H1 (cell line): ENCODE measurements around the gene FIG4. TPM values are rescaled to one million over a fixed set of nuclear protein-coding genes. Genes with fewer than 3 reads are reported as not detected.

Experiments used
- CTCF ChIA-PET: fragments of 300-600 bp; sonication (Branson Sonifier 250); formaldehyde crosslinking; loops from one replicate; lab custom pipeline; 2021; ENCODE audit not compliant: partially characterized antibody; lab: Charles Lee
- POLR2A ChIA-PET: fragments of 300-600 bp; sonication (Branson Sonifier 250); formaldehyde crosslinking; loops from one replicate; lab custom pipeline; 2021; ENCODE audit warnings: inconsistent platforms; ENCODE audit not compliant: partially characterized antibody; lab: Charles Lee
- DNase-seq, 2 experiments: peaks; one replicate each; pipeline versions ENCODE4 v3.0.0 to v3.0.0-alpha.2; 2010 to 2022; ENCODE audit warnings: low spot score in 2 of 2, low read depth in 1 of 2, mixed read lengths in 1 of 2
- FAIRE-seq: peaks from 2 replicates; lab custom pipeline; 2011; peaks lifted over from hg19 to GRCh38; lab: Jason Lieb, UNC
- H2AFZ ChIP-seq: 2 replicates; pipeline ENCODE4 v1.8.1; 2012; ENCODE audit warnings: low read length, inconsistent platforms
- H2AK5ac ChIP-seq: 2 replicates; pipeline ENCODE4 v1.6.1; 2013; ENCODE audit warnings: low read depth, low read length
- H2BK120ac ChIP-seq: replicated peaks from 2 replicates; pipeline ENCODE3; 2013; ENCODE audit warnings: low read depth, low read length, inconsistent platforms
- H2BK12ac ChIP-seq: 2 replicates; pipeline ENCODE4 v1.6.1; 2013; ENCODE audit warnings: low read depth, low read length
- H2BK15ac ChIP-seq: 2 replicates; pipeline ENCODE4 v1.6.1; 2013; ENCODE audit warnings: low read length
- H2BK20ac ChIP-seq: 2 replicates; pipeline ENCODE4 v1.6.1; 2013; ENCODE audit warnings: low read length
- H2BK5ac ChIP-seq: 2 replicates; pipeline ENCODE4 v1.6.1; 2013; ENCODE audit warnings: low read depth, low read length
- H3K14ac ChIP-seq: 2 replicates; pipeline ENCODE4 v1.6.1; 2013; ENCODE audit warnings: inconsistent platforms; ENCODE audit not compliant: insufficient read length
- H3K18ac ChIP-seq: 2 replicates; pipeline ENCODE4 v1.6.1; 2013; ENCODE audit warnings: low read length; ENCODE audit errors: extremely low read depth
- H3K23ac ChIP-seq: 2 replicates; pipeline ENCODE4 v1.6.1; 2013; ENCODE audit warnings: inconsistent platforms; ENCODE audit not compliant: insufficient read length
- H3K23me2 ChIP-seq: 2 replicates; pipeline ENCODE4 v1.6.1; 2013; ENCODE audit warnings: low read depth, low read length
- H3K27ac ChIP-seq: 2 replicates; pipeline ENCODE4 v1.6.1; 2011; ENCODE audit warnings: low read depth, low read length, inconsistent platforms
- H3K27me3 ChIP-seq, 4 experiments: replicated peaks in 1 of 4; 1 replicate in 1 of 4; 2 replicates in 3 of 4; pipeline versions ENCODE4 v1.6.1 to v1.8.1; 2011 to 2013; ENCODE audit warnings: low read length in 3 of 4, mild to moderate bottlenecking in 3 of 4, inconsistent platforms in 2 of 4, mixed read lengths in 2 of 4, moderate library complexity in 1 of 4; ENCODE audit not compliant: control insufficient read depth in 3 of 4, insufficient read depth in 3 of 4; ENCODE audit errors: extremely low read depth in 1 of 4
- H3K36me3 ChIP-seq, 4 experiments: 2 replicates each; pipeline versions ENCODE4 v1.6.1 to v1.8.1; 2011 to 2013; ENCODE audit warnings: mild to moderate bottlenecking in 4 of 4, low read length in 3 of 4, moderate library complexity in 2 of 4, control low read depth in 1 of 4, inconsistent platforms in 1 of 4; ENCODE audit not compliant: insufficient read depth in 4 of 4, control insufficient read depth in 2 of 4
- H3K4ac ChIP-seq: replicated peaks from 2 replicates; pipeline ENCODE3; 2013; ENCODE audit warnings: low read length, low read depth, mixed read lengths, inconsistent platforms; ENCODE audit not compliant: insufficient read length
- H3K4me1 ChIP-seq, 4 experiments: replicated peaks in 1 of 4; 1 replicate in 1 of 4; 2 replicates in 3 of 4; pipeline versions ENCODE4 v1.6.1 to v1.8.1; 2011 to 2013; ENCODE audit warnings: low read length in 3 of 4, inconsistent platforms in 2 of 4, mixed read lengths in 1 of 4; ENCODE audit not compliant: insufficient read depth in 4 of 4, control insufficient read depth in 3 of 4
- H3K4me2 ChIP-seq, 2 experiments: 2 replicates each; pipeline versions ENCODE4 v1.6.1 to v1.8.1; 2011 to 2013; ENCODE audit warnings: low read depth in 2 of 2, low read length in 2 of 2, control low read depth in 1 of 2, inconsistent platforms in 1 of 2, mild to moderate bottlenecking in 1 of 2; ENCODE audit not compliant: insufficient read depth in 1 of 2
- H3K4me3 ChIP-seq, 4 experiments: fragments of 200-600, 300-600 bp in 1 of 4; sonication (generic), shearing (Covaris generic), sonication (Bioruptor Twin) in 1 of 4; 2 replicates each; pipeline versions ENCODE4 v1.5.1 to v1.8.1; 2011 to 2016; ENCODE audit warnings: low read length in 4 of 4, low read depth in 3 of 4, control low read depth in 2 of 4, inconsistent platforms in 2 of 4, mild to moderate bottlenecking in 2 of 4, mixed read lengths in 1 of 4, moderate library complexity in 1 of 4; ENCODE audit not compliant: insufficient read depth in 2 of 4; ENCODE audit errors: extremely low read depth in 1 of 4
- H3K56ac ChIP-seq: replicated peaks from 2 replicates; pipeline ENCODE3; 2013; ENCODE audit warnings: low read depth, mild to moderate bottlenecking, mixed read lengths, low read length, inconsistent platforms; ENCODE audit not compliant: insufficient read length
- H3K79me1 ChIP-seq: 2 replicates; pipeline ENCODE4 v1.6.1; 2013; ENCODE audit warnings: low read depth, low read length, control low read depth
- H3K79me2 ChIP-seq, 2 experiments: 2 replicates each; pipeline versions ENCODE4 v1.6.1 to v1.8.1; 2012 to 2013; ENCODE audit warnings: low read length in 2 of 2, mild to moderate bottlenecking in 2 of 2, inconsistent platforms in 1 of 2; ENCODE audit not compliant: insufficient read depth in 2 of 2, control insufficient read depth in 1 of 2
- H3K9ac ChIP-seq, 4 experiments: replicated peaks in 1 of 4; 1 replicate in 1 of 4; 2 replicates in 3 of 4; pipeline versions ENCODE4 v1.6.1 to v1.8.1; 2011 to 2013; ENCODE audit warnings: low read depth in 3 of 4, low read length in 3 of 4, control low read depth in 2 of 4, mild to moderate bottlenecking in 2 of 4, moderate library complexity in 2 of 4, inconsistent platforms in 1 of 4; ENCODE audit errors: extremely low read depth in 1 of 4
- H3K9me3 ChIP-seq, 2 experiments: 2 replicates each; pipeline versions ENCODE4 v1.6.1 to v1.8.1; 2012 to 2013; ENCODE audit warnings: mild to moderate bottlenecking in 2 of 2, moderate library complexity in 2 of 2, control low read depth in 1 of 2, inconsistent platforms in 1 of 2, low read depth in 1 of 2, low read length in 1 of 2, mixed read lengths in 1 of 2; ENCODE audit not compliant: insufficient read depth in 2 of 2
- H4K20me1 ChIP-seq, 2 experiments: replicated peaks in 1 of 2; 2 replicates each; pipeline versions ENCODE3 to v1.8.1; 2011 to 2013; ENCODE audit warnings: inconsistent platforms in 2 of 2, low read length in 2 of 2, mild to moderate bottlenecking in 1 of 2; ENCODE audit not compliant: insufficient read depth in 2 of 2, control insufficient read depth in 1 of 2
- H4K5ac ChIP-seq: 2 replicates; pipeline ENCODE4 v1.6.1; 2013; ENCODE audit warnings: low read length, low read depth, mixed read lengths, inconsistent platforms; ENCODE audit not compliant: insufficient read length
- H4K8ac ChIP-seq: 2 replicates; pipeline ENCODE4 v1.8.0; 2013; ENCODE audit warnings: mild to moderate bottlenecking, moderate library complexity, low read length, inconsistent platforms; ENCODE audit not compliant: insufficient read depth; ENCODE audit errors: extremely low read depth
- H4K91ac ChIP-seq: replicated peaks from 2 replicates; pipeline ENCODE3; 2013; ENCODE audit warnings: low read length, mixed read lengths, inconsistent platforms; ENCODE audit not compliant: insufficient read length
- RAD21 ChIP-seq, 2 experiments: IDR thresholded peaks in 1 of 2; conservative IDR thresholded peaks in 1 of 2; 2 replicates each; pipeline ENCODE4 v1.6.1; 2011; ENCODE audit warnings: low read depth in 2 of 2, low read length in 2 of 2, improper control_type of control experiment in 1 of 2, inconsistent platforms in 1 of 2, mild to moderate bottlenecking in 1 of 2, moderate library complexity in 1 of 2
- RBBP5 ChIP-seq: IDR thresholded peaks from 2 replicates; pipeline ENCODE4 v1.7.1; 2012; ENCODE audit warnings: low read depth, mild to moderate bottlenecking, inconsistent platforms, low read length, moderate library complexity, borderline replicate concordance
- WGBS, 2 experiments: shearing (Covaris generic) in 1 of 2; methylation state at CpG; one replicate each; pipeline versions ENCODE4 v1.1.6 to v1.1.7; 2013 to 2015; ENCODE audit warnings: low lambda C conversion rate in 2 of 2, mixed read lengths in 2 of 2, inconsistent platforms in 1 of 2, low coverage in 1 of 2, missing lambda C conversion rate in 1 of 2; ENCODE audit not compliant: insufficient replicate concordance in 2 of 2, insufficient coverage in 1 of 2, insufficient read length in 1 of 2; ENCODE audit errors: extremely low coverage in 1 of 2, missing lambda C conversion rate in 1 of 2; 5-methylcytosine and 5-hydroxymethylcytosine counted together
- polyA plus RNA-seq, 7 experiments: library from polyadenylated mRNA; depleted of rRNA in 3 of 7; stranded (reverse) in 5 of 7; unstranded in 2 of 7; fragments of >200 nt in 5 of 7; fragments of 200-250 nt in 2 of 7; gene quantifications; 1 replicate in 5 of 7; 2 replicates in 1 of 7; 4 replicates in 1 of 7; pipeline versions ENCODE4 v1.2.1 to v1.2.3, GENCODE V29; 2011 to 2013; ENCODE audit warnings: missing spikeins in 2 of 7, mixed read lengths in 2 of 7
- total RNA-seq: library from RNA; stranded (reverse); fragmentation: NEBNext Ultra II Directional; extraction: Animal tissue kit (Norgen Biotek cat#: 25700); gene quantifications from 2 replicates; pipeline ENCODE4 v1.2.1, GENCODE V29; 2021
- TF ChIP-seq, protein P1 (sequence below), 3 experiments: IDR thresholded peaks; 1 replicate in 2 of 3; 2 replicates in 1 of 3; pipeline versions ENCODE4 v1.5.1 to v1.6.1; 2011; ENCODE audit warnings: low read length in 3 of 3, mild to moderate bottlenecking in 3 of 3, inconsistent platforms in 2 of 3, low read depth in 1 of 3, moderate library complexity in 1 of 3; ENCODE audit not compliant: insufficient read depth in 1 of 3; ENCODE audit errors: control extremely low read depth in 1 of 3

The FIG4 gene
- total and polyA plus RNA-seq, 2 of the 8 experiments (the other 6 are each of a cell fraction or from before 2014, with no cell fraction given), result 11.8 to 21.9 TPM

- POLR2A ChIA-PET, result interaction anchor here (1.0 kb wide), 1 partner anchor 78 kb away, joined by 3 read pairs; no protein-coding TSS in a partner anchor
- H3K27me3 ChIP-seq, result no peaks in the 10 kb centered on the region
Measured at GRCh38 chr6:109865968-109866367, 174.9 kb downstream of the FIG4 start.

More at GRCh38 chr6:109865968-109866367, 174.9 kb downstream of the FIG4 start:
- H4K20me1 ChIP-seq, result no peaks in the 10 kb centered on the region
- WGBS, 2 experiments, result 73% methylated on average over 4 of the region's 4 CpGs; no CpG with 5 or more reads in 1 of the 2 experiments
- no peak overlapping the region for H2BK20ac ChIP-seq
- no peaks in the 10 kb centered on the region for H3K79me1 ChIP-seq
- no peak overlapping the region for H4K5ac ChIP-seq
- no peak overlapping the region for H3K56ac ChIP-seq
- no peak overlapping the region for H3K4me2 ChIP-seq
- H3K79me2 ChIP-seq, result no peaks in the 10 kb centered on the region
- H3K36me3 ChIP-seq, result no peaks in the 10 kb centered on the region; a peak in 1 of 8 replicates
- H2AFZ ChIP-seq, result no peak overlapping the region; the same call in 1 of the 2 replicates
- H3K4me3 ChIP-seq, result no peak overlapping the region
- TF ChIP-seq RAD21 (IDR thresholded peaks at IDR 0.05 in 1 of 2, conservative IDR thresholded peaks at IDR 0.05 in 1 of 2; ENCODE audit: low read depth in 2 of 2, low read length in 2 of 2), result peak; percentile 66 to 74
- TF ChIP-seq, protein P1, sequence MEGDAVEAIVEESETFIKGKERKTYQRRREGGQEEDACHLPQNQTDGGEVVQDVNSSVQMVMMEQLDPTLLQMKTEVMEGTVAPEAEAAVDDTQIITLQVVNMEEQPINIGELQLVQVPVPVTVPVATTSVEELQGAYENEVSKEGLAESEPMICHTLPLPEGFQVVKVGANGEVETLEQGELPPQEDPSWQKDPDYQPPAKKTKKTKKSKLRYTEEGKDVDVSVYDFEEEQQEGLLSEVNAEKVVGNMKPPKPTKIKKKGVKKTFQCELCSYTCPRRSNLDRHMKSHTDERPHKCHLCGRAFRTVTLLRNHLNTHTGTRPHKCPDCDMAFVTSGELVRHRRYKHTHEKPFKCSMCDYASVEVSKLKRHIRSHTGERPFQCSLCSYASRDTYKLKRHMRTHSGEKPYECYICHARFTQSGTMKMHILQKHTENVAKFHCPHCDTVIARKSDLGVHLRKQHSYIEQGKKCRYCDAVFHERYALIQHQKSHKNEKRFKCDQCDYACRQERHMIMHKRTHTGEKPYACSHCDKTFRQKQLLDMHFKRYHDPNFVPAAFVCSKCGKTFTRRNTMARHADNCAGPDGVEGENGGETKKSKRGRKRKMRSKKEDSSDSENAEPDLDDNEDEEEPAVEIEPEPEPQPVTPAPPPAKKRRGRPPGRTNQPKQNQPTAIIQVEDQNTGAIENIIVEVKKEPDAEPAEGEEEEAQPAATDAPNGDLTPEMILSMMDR (IDR thresholded peaks at IDR 0.05; ENCODE audit: control extremely low read depth in 1 of 3, insufficient read depth in 1 of 3, low read depth in 1 of 3, low read length in 3 of 3), result peak; percentile 57 to 74 (median 64)
- no peak for TF ChIP-seq RBBP5
- TF ChIP-seq, all 59 proteins: peak for 2
- Histone ChIP-seq H3K9me3 (peaks cover 2 to 14% of the 10 kb centered on the region in 2 experiments; a peak in 3 of 4 replicates), H3K9ac (no peak overlapping the region), H3K4ac (no peak overlapping the region), H3K14ac (no peak overlapping the region), H2BK12ac (no peak overlapping the region; the same call in 1 of the 2 replicates), H2BK5ac (no peak overlapping the region), H2BK120ac (no peak overlapping the region), H4K8ac (no peak overlapping the region), H3K23ac (no peak overlapping the region), H2BK15ac (no peak overlapping the region), H2AK5ac (no peak overlapping the region), H3K23me2 (no peaks in the 10 kb centered on the region), H4K91ac (no peak overlapping the region), H3K4me1 (peaks cover 0 to 17% (median 10%) of the 10 kb centered on the region in 4 experiments; a peak in 5 of 7 replicates), H3K27ac (no peak overlapping the region), H3K18ac (no peak overlapping the region)
- FAIRE-seq (no peak), DNase-seq (peak in 1 of 2 experiments; percentile 61)
- CTCF ChIA-PET, result interaction anchor here (0.8 to 3.4 kb wide), 13 partner anchors 10 to 337 kb away, joined by 3 to 25 read pairs (median 4); no protein-coding TSS in a partner anchor
